NCI-H1417 treated with DMSO at 0.1 percent for 48 hours (cell line): ENCODE results near the gene CPT1C.

Experiments used
- DNase-seq: peaks from one replicate; lab custom pipeline; 2025; lab: John Stamatoyannopoulos, UW

The CPT1C gene

DNA sequence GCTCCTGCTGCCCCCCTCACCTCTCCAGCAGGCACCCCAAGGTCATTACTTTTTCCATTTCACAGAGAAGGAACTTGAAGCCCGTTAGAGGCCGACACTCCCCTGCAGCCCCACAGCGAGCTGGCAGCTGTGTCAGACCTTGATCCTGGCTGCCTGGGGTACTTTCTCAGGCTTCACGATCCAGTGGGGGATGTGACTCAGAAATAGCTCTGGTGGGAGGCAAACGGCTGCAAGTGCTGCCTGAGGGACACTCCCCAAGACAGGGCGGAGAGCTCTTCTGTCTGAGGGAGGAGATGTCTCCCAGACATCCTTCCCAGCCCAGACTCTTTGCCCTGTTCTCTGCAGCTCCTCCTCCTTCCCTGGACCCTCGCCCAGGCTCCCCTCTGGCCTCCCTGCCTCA, 67.4 kb downstream of the CPT1C start:
- DNase-seq, result no peak

DNA sequence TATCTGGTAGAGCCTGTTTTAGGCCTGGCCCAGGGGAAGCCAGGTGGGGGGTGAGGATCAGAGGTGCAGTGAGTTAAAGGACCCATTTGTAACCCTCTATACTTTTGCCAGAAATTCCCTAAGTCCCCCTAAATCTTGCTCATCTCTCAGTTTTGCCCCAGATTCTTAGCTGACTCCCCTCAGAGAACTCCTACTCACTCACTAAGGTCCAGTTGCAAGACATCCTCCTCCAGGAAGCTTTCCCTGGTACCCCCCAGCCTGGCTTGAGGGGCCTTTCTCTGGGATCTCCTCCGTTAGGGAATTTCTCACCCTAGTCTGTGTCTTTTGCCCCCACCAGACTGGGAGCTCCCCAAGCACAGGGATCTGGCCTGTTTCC, 70.3 kb downstream of the CPT1C start:
- no peak for DNase-seq

DNA sequence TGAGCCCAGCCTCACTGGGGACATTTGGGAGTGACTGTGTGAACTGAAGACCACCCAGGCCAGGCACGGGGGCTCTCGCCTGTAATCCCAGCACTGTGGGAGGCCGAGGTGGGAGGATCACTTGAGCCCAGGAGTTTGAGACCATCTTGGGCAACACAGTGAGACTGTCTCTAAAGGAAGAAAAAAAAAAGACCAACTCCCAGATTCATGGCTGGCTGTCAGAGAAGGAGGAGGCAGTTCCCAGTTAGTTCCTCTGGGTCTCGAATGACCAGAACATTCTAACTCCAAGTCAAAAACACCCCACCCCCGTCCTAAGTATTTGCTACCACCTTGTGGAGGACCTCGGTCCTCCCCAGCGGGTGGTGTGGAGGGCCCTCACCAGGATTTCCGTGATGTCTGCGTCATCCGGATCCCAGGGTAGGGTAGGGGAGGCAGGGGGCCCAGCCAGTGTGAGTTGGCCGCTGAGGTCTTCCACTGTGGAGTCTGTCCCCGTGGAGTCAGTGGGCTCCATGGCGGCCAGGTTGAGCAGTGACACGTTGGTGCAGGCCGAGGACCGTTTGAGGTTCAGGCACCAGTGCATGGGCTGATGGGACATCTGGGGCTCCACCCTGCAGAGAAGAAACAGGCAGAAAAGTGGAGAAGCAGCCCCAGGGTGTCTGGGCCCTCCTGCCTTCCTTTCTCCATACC, 70.9 kb downstream of the CPT1C start:
- no peak for DNase-seq

DNA sequence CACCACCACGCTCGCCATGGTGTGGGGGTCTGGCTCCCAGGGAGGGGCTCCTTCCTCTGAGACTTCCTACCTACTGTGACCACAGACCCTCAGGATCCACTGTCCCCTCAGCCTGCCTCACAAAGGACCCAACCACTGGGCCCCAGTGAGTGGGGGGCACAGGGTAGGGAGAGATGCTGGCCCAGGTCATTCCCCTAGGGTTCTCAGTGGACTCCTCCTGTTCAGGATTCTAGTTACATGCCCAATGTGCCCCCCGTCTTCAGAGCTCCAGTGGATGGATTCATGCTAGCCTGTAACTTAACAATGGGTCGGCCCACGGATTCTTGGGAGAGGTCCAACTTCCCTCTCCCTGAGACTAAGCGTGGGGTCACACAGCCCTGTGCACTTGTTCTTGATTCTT, 72.3 kb downstream of the CPT1C start, which contains the start of gene TSKS:
Gene TSKS (minus strand): TSS at position 77 of the 400 bp plus-strand sequence. CDS start 59 bp downstream, at position 18.
- DNase-seq, result no peak
